GM19328 (cell line): ENCODE measurements around the gene DNAH9.
A peak's percentile ranks its signal among the peaks of the same experiment; 100 is the strongest.
"Not testable (repeated sequence)": the region's sequence is repeated elsewhere in the genome, so short reads cannot be mapped to it uniquely, and the experiment has no call there.

Source experiments
- ATAC-seq: cut with Tn5 transposase; IDR thresholded peaks from one replicate; pipeline ENCODE4 v1.9.1; 2021; ENCODE audit warnings: mild to moderate bottlenecking, moderate library complexity; ENCODE audit not compliant: unreplicated experiment

Gene DNAH9

GRCh38 chr17:11952610-11953009, 354.3 kb downstream of the DNAH9 start:
- no peak for ATAC-seq

GRCh38 chr17:11953924-11954323, 355.7 kb downstream of the DNAH9 start:
- no peak for ATAC-seq

- ATAC-seq = no peak
Observed at GRCh38 chr17:11954936-11955335, 356.7 kb downstream of the DNAH9 start.

GRCh38 chr17:11969565-11969964, 371.3 kb downstream of the DNAH9 start:
- ATAC-seq = no peak

- not testable (repeated sequence) for ATAC-seq
Observed at GRCh38 chr17:11972741-11973140, 374.5 kb downstream of the DNAH9 start.

- no peak for ATAC-seq
Observed at GRCh38 chr17:11979795-11980194, 381.5 kb downstream of the DNAH9 start.

- ATAC-seq = no peak
Observed at GRCh38 chr17:11980813-11981212, 382.5 kb downstream of the DNAH9 start.

- ATAC-seq = no peak
Observed at GRCh38 chr17:11981862-11982261, 383.6 kb downstream of the DNAH9 start.

GRCh38 chr17:11986179-11986941, 388.1 kb downstream of the DNAH9 start:
- no peak for ATAC-seq

GRCh38 chr17:11986942-11987329, 388.7 kb downstream of the DNAH9 start:
- ATAC-seq = no peak

GRCh38 chr17:11990363-11990983, 392.2 kb downstream of the DNAH9 start:
- no peak for ATAC-seq

GRCh38 chr17:11991461-11991860, 393.2 kb downstream of the DNAH9 start:
- ATAC-seq = no peak

- ATAC-seq = peak; percentile 35
Observed at GRCh38 chr17:11996722-11997146, 398.5 kb downstream of the DNAH9 start.

- ATAC-seq = peak; percentile 97
Observed at GRCh38 chr17:11997147-11997971, 399.1 kb downstream of the DNAH9 start, which contains the start of gene ZNF18. Gene ZNF18 (minus strand): TSS chr17:11997475. CDS start chr17:11992829, 4,646 bp downstream.

- ATAC-seq = no peak
Observed at GRCh38 chr17:11997972-11998233, 399.6 kb downstream of the DNAH9 start.

- ATAC-seq = no peak
Observed at GRCh38 chr17:11999696-12000095, 401.4 kb downstream of the DNAH9 start.

- ATAC-seq = no peak
Observed at GRCh38 chr17:12007466-12007865, 409.2 kb downstream of the DNAH9 start.
